Endodermal cell (in vitro differentiated cells): ENCODE results near the gene FHOD1. TPM values are rescaled to one million over a fixed set of nuclear protein-coding genes. Genes with fewer than 3 reads are reported as not detected.

Source experiments
- DNase-seq: peaks from one replicate; pipeline ENCODE4 v3.0.0-alpha.2; 2017
- H3K27ac ChIP-seq: 2 replicates; pipeline ENCODE4 v1.5.1; 2013; ENCODE audit warnings: mild to moderate bottlenecking, low read depth, low read length, moderate library complexity
- H3K27me3 ChIP-seq: 2 replicates; pipeline ENCODE4 v1.6.1; 2013; ENCODE audit warnings: mild to moderate bottlenecking, low read length, moderate library complexity; ENCODE audit not compliant: insufficient read depth, control insufficient read depth, poor library complexity, severe bottlenecking
- H3K36me3 ChIP-seq: 2 replicates; pipeline ENCODE4 v1.7.0; 2013; ENCODE audit warnings: mild to moderate bottlenecking, low read length, moderate library complexity; ENCODE audit not compliant: control insufficient read depth, insufficient read depth
- H3K4me1 ChIP-seq: one replicate; pipeline ENCODE4 v1.7.0; 2013; ENCODE audit warnings: low read length; ENCODE audit not compliant: control insufficient read depth, insufficient read depth
- H3K4me3 ChIP-seq: 2 replicates; pipeline ENCODE4 v1.5.1; 2013; ENCODE audit warnings: mild to moderate bottlenecking, low read length, moderate library complexity
- H3K9ac ChIP-seq: 2 replicates; pipeline ENCODE4 v1.6.1; 2013; ENCODE audit warnings: mild to moderate bottlenecking, low read length, moderate library complexity; ENCODE audit not compliant: poor library complexity, severe bottlenecking; ENCODE audit errors: extremely low read depth
- H3K9me3 ChIP-seq: 2 replicates; pipeline ENCODE4 v1.6.1; 2013; ENCODE audit warnings: mild to moderate bottlenecking, low read length, moderate library complexity; ENCODE audit not compliant: control insufficient read depth
- H3K27ac Mint-ChIP-seq: 2 replicates; pipeline ENCODE4 v1.8.0; 2020; ENCODE audit warnings: mixed read lengths
- H3K27me3 Mint-ChIP-seq: 2 replicates; pipeline ENCODE4 v1.8.0; 2021; ENCODE audit warnings: mild to moderate bottlenecking, mixed read lengths; ENCODE audit not compliant: insufficient read depth
- H3K36me3 Mint-ChIP-seq: 2 replicates; pipeline ENCODE4 v1.8.0; 2020; ENCODE audit warnings: low read depth, mixed read lengths
- H3K4me1 Mint-ChIP-seq: 2 replicates; pipeline ENCODE4 v1.8.0; 2020; ENCODE audit warnings: mixed read lengths
- H3K4me3 Mint-ChIP-seq: 2 replicates; pipeline ENCODE4 v1.8.0; 2020; ENCODE audit warnings: mild to moderate bottlenecking, moderate library complexity, mixed read lengths
- H3K9me3 Mint-ChIP-seq: 2 replicates; pipeline ENCODE4 v1.8.0; 2020; ENCODE audit warnings: mild to moderate bottlenecking, mixed read lengths
- WGBS, 2 experiments: methylation state at CpG; one replicate each; pipeline versions ENCODE4 v1.1.5 to v1.1.7; 2013; ENCODE audit warnings: missing lambda C conversion rate in 2 of 2, mixed read lengths in 1 of 2; ENCODE audit not compliant: insufficient coverage in 1 of 2, insufficient read length in 1 of 2; 5-methylcytosine and 5-hydroxymethylcytosine counted together
- total RNA-seq, 2 donors: library from RNA; stranded (reverse); fragmentation: NEBNext Ultra II Directional in 1 of 2; extraction: Animal tissue kit (Norgen Biotek cat#: 25700) in 1 of 2; gene quantifications; 2 replicates in 1 of 2; 3 replicates in 1 of 2; pipeline ENCODE4 v1.2.1, GENCODE V29; 2021
- TF ChIP-seq, protein P1 (sequence below): fragments of 200-600 bp; sonication (generic); conservative IDR thresholded peaks from 2 replicates; pipeline ENCODE4 v1.5.0; 2021; ENCODE audit warnings: antibody characterized with exemption, mild to moderate bottlenecking

Gene FHOD1
- total RNA-seq, 2 donors from 2014 or later, result 51.7 to 71.9 TPM

DNA sequence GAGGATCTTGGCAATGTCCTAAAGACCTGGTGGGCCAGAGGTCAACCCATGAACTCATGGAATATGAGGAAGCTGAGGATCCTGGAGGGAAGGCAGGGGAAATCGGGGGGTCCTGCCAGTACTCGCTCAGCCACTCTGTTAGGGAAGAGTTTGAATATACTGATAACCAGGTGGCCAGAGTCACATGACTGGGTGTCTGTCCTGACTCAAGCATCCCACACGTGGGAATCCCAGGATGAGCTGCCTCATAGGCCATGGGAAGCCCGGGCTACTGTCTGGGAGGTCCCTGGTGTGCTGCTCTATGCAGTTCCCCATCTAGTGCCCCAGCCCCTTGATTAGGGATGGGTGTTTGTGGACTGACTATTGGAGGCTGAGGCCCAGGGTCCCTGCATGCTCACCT, 59.0 kb downstream of the FHOD1 start:
- Mint-ChIP-seq H3K9me3 (no peaks in the 10 kb centered on the region), H3K4me3 (no peak overlapping the region), H3K4me1 (peaks cover 20% of the 10 kb centered on the region), H3K36me3 (peaks cover 4% of the 10 kb centered on the region), H3K27me3 (peaks cover 23% of the 10 kb centered on the region), H3K27ac (no peak overlapping the region)
- Histone ChIP-seq H3K4me1 (peaks cover 11% of the 10 kb centered on the region), H3K36me3 (peaks cover 3% of the 10 kb centered on the region), H3K4me3 (no peak overlapping the region), H3K27ac (no peak overlapping the region), H3K9ac (no peak overlapping the region), H3K27me3 (peaks cover 21% of the 10 kb centered on the region), H3K9me3 (no peaks in the 10 kb centered on the region)
- WGBS, 2 experiments, result 89 to 90% methylated on average over 4 of the region's 4 CpGs
- DNase-seq, result no peak
- TF ChIP-seq, protein P1, sequence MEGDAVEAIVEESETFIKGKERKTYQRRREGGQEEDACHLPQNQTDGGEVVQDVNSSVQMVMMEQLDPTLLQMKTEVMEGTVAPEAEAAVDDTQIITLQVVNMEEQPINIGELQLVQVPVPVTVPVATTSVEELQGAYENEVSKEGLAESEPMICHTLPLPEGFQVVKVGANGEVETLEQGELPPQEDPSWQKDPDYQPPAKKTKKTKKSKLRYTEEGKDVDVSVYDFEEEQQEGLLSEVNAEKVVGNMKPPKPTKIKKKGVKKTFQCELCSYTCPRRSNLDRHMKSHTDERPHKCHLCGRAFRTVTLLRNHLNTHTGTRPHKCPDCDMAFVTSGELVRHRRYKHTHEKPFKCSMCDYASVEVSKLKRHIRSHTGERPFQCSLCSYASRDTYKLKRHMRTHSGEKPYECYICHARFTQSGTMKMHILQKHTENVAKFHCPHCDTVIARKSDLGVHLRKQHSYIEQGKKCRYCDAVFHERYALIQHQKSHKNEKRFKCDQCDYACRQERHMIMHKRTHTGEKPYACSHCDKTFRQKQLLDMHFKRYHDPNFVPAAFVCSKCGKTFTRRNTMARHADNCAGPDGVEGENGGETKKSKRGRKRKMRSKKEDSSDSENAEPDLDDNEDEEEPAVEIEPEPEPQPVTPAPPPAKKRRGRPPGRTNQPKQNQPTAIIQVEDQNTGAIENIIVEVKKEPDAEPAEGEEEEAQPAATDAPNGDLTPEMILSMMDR, result no peak

DNA sequence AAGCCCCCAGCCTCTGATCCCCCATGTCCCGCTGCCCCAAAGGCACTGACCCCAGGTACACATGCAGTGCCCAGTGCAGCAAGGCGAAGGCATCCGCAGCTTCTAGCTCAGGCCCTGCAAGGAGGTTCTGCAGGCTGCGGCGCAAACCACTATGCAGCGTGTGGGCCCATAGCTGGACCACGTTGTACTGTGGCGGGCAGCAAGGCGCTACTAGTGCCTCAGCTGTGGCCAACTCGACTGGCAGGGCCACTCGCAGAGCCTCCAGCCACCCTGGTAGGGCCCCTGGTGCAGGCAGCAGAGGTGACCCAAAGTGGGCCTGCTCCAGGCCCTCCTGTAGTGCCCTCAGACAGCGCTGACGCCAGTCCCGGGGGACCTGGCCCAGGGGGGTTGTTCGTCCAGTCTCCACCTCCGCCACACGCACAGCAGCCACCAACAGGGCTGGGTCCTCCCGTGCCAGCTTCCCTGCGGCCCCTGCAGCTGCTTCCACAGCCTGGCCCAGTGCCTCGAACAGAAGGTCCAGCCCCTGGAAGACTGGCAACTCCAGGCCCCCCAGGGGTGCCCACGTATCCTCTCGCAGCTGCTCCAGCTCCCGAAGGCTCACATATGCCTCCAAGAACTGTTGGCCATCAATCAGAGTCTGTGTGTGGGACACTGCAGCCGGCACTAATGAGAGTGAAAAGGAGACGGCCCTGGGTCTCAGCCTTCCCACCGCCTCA, 59.9 kb downstream of the FHOD1 start:
- no peak overlapping the region for H3K27ac ChIP-seq
- TF ChIP-seq, protein P1, result no peak
- no peaks in the 10 kb centered on the region for H3K36me3 ChIP-seq
- no peak overlapping the region for H3K4me3 ChIP-seq
- WGBS, 2 experiments, result 92 to 93% methylated on average over 23 to 26 of the region's 26 CpGs
- no peak for DNase-seq
- Mint-ChIP-seq H3K27ac (no peak overlapping the region), H3K36me3 (no peaks in the 10 kb centered on the region), H3K9me3 (no peaks in the 10 kb centered on the region), H3K27me3 (peaks cover 23% of the 10 kb centered on the region), H3K4me1 (peaks cover 14% of the 10 kb centered on the region), H3K4me3 (no peak overlapping the region)
- H3K27me3 ChIP-seq, result peaks cover 21% of the 10 kb centered on the region
- peaks cover 8% of the 10 kb centered on the region for H3K4me1 ChIP-seq
- no peak overlapping the region for H3K9ac ChIP-seq
- no peaks in the 10 kb centered on the region for H3K9me3 ChIP-seq

DNA sequence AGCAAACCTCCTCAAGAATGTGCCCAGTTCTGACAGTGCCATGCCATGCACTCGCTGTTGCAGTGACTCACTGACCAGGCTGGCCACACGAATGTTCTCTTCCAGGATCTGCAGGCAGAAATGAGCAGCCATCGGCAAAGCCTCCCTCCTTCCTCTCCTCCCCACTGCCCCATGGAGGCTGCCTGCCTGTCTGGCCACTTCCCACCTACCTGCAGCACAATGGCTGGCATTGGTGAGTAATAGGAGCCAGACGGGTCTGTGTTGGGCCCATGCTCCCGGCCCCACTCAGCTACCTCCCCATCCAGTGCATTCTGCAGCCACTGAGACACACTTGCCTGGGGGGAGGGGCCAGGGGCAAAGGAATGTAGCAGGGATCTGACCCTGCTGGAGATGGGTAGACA, 60.7 kb downstream of the FHOD1 start:
- no peak overlapping the region for H3K27ac Mint-ChIP-seq
- H3K4me3 Mint-ChIP-seq, result no peak overlapping the region
- TF ChIP-seq, protein P1, result no peak
- no peak overlapping the region for H3K27ac ChIP-seq
- WGBS, 2 experiments, result 49 to 64% methylated on average over 3 to 5 of the region's 5 CpGs
- no peak overlapping the region for H3K4me3 ChIP-seq
- peaks cover 14% of the 10 kb centered on the region for H3K4me1 Mint-ChIP-seq
- H3K4me1 ChIP-seq, result peaks cover 8% of the 10 kb centered on the region
- H3K36me3 ChIP-seq, result no peaks in the 10 kb centered on the region
- peaks cover 23% of the 10 kb centered on the region for H3K27me3 Mint-ChIP-seq
- no peaks in the 10 kb centered on the region for H3K36me3 Mint-ChIP-seq
- H3K9me3 Mint-ChIP-seq, result no peaks in the 10 kb centered on the region
- H3K9me3 ChIP-seq, result no peaks in the 10 kb centered on the region
- peak; percentile 82 for DNase-seq
- H3K9ac ChIP-seq, result no peak overlapping the region
- peaks cover 21% of the 10 kb centered on the region for H3K27me3 ChIP-seq
